GM12878 (cell line): Measurements from ENCODE around the gene NCAM2. TPM values are rescaled to one million over a fixed set of nuclear protein-coding genes. Genes with fewer than 3 reads are reported as not detected.

Experiments used
- ATAC-seq: fragments of 200-7000 bp; cut with Tn5 transposase; 3 replicates; pipeline ENCODE4 v1.9.1; 2020; ENCODE audit warnings: mild to moderate bottlenecking, moderate library complexity
- BruUV-seq: library from RNA; stranded (reverse); fragments of 400-500 nt; replicated peaks from 2 replicates; lab custom pipeline; 2021; lab: Mats Ljungman, UMichigan
- CTCF ChIA-PET: fragments of 300-600 bp; sonication (Branson Sonifier 250); formaldehyde crosslinking; extraction: SDS; loops from one replicate; lab custom pipeline; 2021; ENCODE audit warnings: inconsistent platforms; lab: Yijun Ruan, JAX
- POLR2A ChIA-PET: fragments of 350-600 bp; formaldehyde crosslinking; extraction: SDS; loops from one replicate; lab custom pipeline; 2021; ENCODE audit warnings: inconsistent platforms; lab: Charles Lee
- RAD21 ChIA-PET: fragments of 300-600 bp; sonication (Branson Sonifier 250); formaldehyde crosslinking; loops from one replicate; lab custom pipeline; 2023; ENCODE audit warnings: antibody characterized with exemption; ENCODE audit not compliant: unreplicated experiment; lab: Charles Lee
- SMC1A ChIA-PET: fragments of 300-600 bp; sonication (Branson Sonifier 250); formaldehyde crosslinking; loops from one replicate; lab custom pipeline; 2023; ENCODE audit not compliant: unreplicated experiment, uncharacterized antibody; lab: Charles Lee
- DNase-seq: peaks from one replicate; pipeline ENCODE4 v3.0.0-alpha.2; 2011; ENCODE audit warnings: low read depth, low spot score
- FAIRE-seq: peaks from 3 replicates; lab custom pipeline; 2011; peaks lifted over from hg19 to GRCh38; lab: Jason Lieb, UNC
- H2AFZ ChIP-seq: 2 replicates; pipeline ENCODE4 v1.6.0; 2011; ENCODE audit warnings: low read depth, low read length, control low read depth; ENCODE audit not compliant: control insufficient read depth
- H3K27ac ChIP-seq: 2 replicates; pipeline ENCODE4 v1.5.1; 2011; ENCODE audit warnings: control low read depth; ENCODE audit not compliant: control insufficient read depth, insufficient read depth
- H3K27me3 ChIP-seq, 2 experiments: replicated peaks in 1 of 2; 2 replicates each; pipeline versions ENCODE4 v1.6.0 to v1.6.1; 2011; ENCODE audit warnings: low read length in 1 of 2; ENCODE audit not compliant: control insufficient read depth in 2 of 2, insufficient read depth in 2 of 2
- H3K36me3 ChIP-seq, 2 experiments: 2 replicates each; pipeline ENCODE4 v1.5.1; 2011; ENCODE audit warnings: low read length in 1 of 2; ENCODE audit not compliant: control insufficient read depth in 2 of 2, insufficient read depth in 2 of 2
- H3K4me1 ChIP-seq: 2 replicates; pipeline ENCODE4 v1.6.1; 2011; ENCODE audit warnings: mild to moderate bottlenecking, low read length, moderate library complexity, mixed read lengths; ENCODE audit not compliant: control insufficient read depth, insufficient read depth
- H3K4me2 ChIP-seq: 2 replicates; pipeline ENCODE4 v1.6.0; 2011; ENCODE audit warnings: control low read depth; ENCODE audit not compliant: control insufficient read depth, insufficient read depth
- H3K4me3 ChIP-seq: fragments of 200-600 bp; sonication (generic); 2 replicates; pipeline ENCODE4 v1.5.1; 2016
- H3K79me2 ChIP-seq: 2 replicates; pipeline ENCODE4 v1.6.0; 2011; ENCODE audit warnings: low read length; ENCODE audit not compliant: control insufficient read depth, insufficient read depth
- H3K9ac ChIP-seq: 2 replicates; pipeline ENCODE4 v1.8.0; 2011; ENCODE audit warnings: low read length, control low read depth, mixed read lengths; ENCODE audit not compliant: control insufficient read depth, insufficient read depth
- H3K9me3 ChIP-seq: replicated peaks from 3 replicates; pipeline ENCODE4 v1.5.1; 2011; ENCODE audit warnings: mild to moderate bottlenecking, low read length; ENCODE audit not compliant: control insufficient read depth, insufficient read depth
- H4K20me1 ChIP-seq: 2 replicates; pipeline ENCODE4 v1.6.0; 2011; ENCODE audit not compliant: control insufficient read depth, insufficient read depth
- EED ChIP-seq: sonication (generic); IDR thresholded peaks from 2 replicates; pipeline ENCODE4 v1.6.1; 2016; ENCODE audit warnings: antibody characterized with exemption, low read depth
- IRF3 ChIP-seq: fragments of 450-650 bp; IDR thresholded peaks from 2 replicates; pipeline ENCODE4 v1.6.1; 2014; ENCODE audit warnings: mild to moderate bottlenecking
- MEF2A ChIP-seq: IDR thresholded peaks from 2 replicates; pipeline ENCODE4 v1.6.1; 2011; ENCODE audit warnings: low read depth, mild to moderate bottlenecking, low read length, moderate library complexity; ENCODE audit not compliant: insufficient read depth
- POLR2AphosphoS2 ChIP-seq: IDR thresholded peaks from 2 replicates; pipeline ENCODE4 v1.6.1; 2011; ENCODE audit warnings: low read depth, mild to moderate bottlenecking, low read length, improper control_type of control experiment, moderate library complexity
- WGBS: methylation state at CpG from one replicate; pipeline ENCODE4 v1.1.6; 2016; ENCODE audit warnings: low lambda C conversion rate; ENCODE audit not compliant: insufficient replicate concordance, insufficient coverage; ENCODE audit errors: missing lambda C conversion rate; 5-methylcytosine and 5-hydroxymethylcytosine counted together
- in situ Hi-C: fragments of 300-500 bp; cut with MboI; formaldehyde crosslinking; loops from 9 replicates; pipeline ENCODE4 v1.14.3; 2018; ENCODE audit warnings: mixed read lengths
- intact Hi-C: fragments of 100-400 bp; cut with micrococcal nuclease; formaldehyde crosslinking; loops from one replicate; pipeline ENCODE4 v1.14.2; 2022; ENCODE audit not compliant: unreplicated experiment
- polyA plus RNA-seq, 11 experiments: library from polyadenylated mRNA; depleted of rRNA in 4 of 11; unstranded in 6 of 11; stranded (reverse) in 5 of 11; fragments of >200 nt; fragmentation: Nextera tagmentation in 4 of 11; fragmentation: Illumina TruSeq in 1 of 11; extraction: Ambion mirVana in 4 of 11; extraction: Trizol in 1 of 11; gene quantifications; 1 replicate in 1 of 11; 2 replicates in 10 of 11; pipeline versions ENCODE4 v1.2.1 to v1.2.3, GENCODE V29; 2011 to 2016; ENCODE audit warnings: inconsistent platforms in 2 of 11, missing spikeins in 2 of 11, low read depth in 1 of 11
- total RNA-seq, 4 experiments: library from RNA; depleted of rRNA in 3 of 4; stranded (reverse); fragments of >200 nt in 3 of 4; fragmentation: Illumina TruSeq in 1 of 4; extraction: Trizol in 1 of 4; gene quantifications; 2 replicates each; pipeline versions ENCODE4 v1.2.1 to v1.2.3, GENCODE V29; 2013 to 2021

The NCAM2 gene
- total and polyA plus RNA-seq, 10 of the 15 experiments (the other 5 are each of a cell fraction or from before 2014, with no cell fraction given), result 0.23 to 0.27 TPM; not detected in 8

- SMC1A ChIA-PET, result no interaction called here
- Histone ChIP-seq H3K9me3 (no peaks in the 10 kb centered on the region), H3K27ac (no peak overlapping the region), H3K4me1 (no peaks in the 10 kb centered on the region), H4K20me1 (no peaks in the 10 kb centered on the region), H2AFZ (no peak overlapping the region), H3K4me3 (no peak overlapping the region), H3K4me2 (no peak overlapping the region), H3K27me3 (no peaks in the 10 kb centered on the region), H3K36me3 (no peaks in the 10 kb centered on the region), H3K9ac (no peak overlapping the region), H3K79me2 (no peaks in the 10 kb centered on the region)
- FAIRE-seq (no peak), ATAC-seq (no peak), DNase-seq (no peak)
- intact Hi-C loops (no loop called here), in situ Hi-C loops (no loop called here)
- POLR2A ChIA-PET, result no interaction called here
- TF ChIP-seq POLR2AphosphoS2, result no peak
- TF ChIP-seq EED, result no peak
- TF ChIP-seq MEF2A, result no peak
- CTCF ChIA-PET, result no interaction called here
- WGBS, result 16% methylated on average over 8 of the region's 8 CpGs
- BruUV-seq, result no TSS peak
- RAD21 ChIA-PET, result no interaction called here
Observed at GRCh38 chr21:21111309-21111920, 113.2 kb downstream of the NCAM2 start.

DNA sequence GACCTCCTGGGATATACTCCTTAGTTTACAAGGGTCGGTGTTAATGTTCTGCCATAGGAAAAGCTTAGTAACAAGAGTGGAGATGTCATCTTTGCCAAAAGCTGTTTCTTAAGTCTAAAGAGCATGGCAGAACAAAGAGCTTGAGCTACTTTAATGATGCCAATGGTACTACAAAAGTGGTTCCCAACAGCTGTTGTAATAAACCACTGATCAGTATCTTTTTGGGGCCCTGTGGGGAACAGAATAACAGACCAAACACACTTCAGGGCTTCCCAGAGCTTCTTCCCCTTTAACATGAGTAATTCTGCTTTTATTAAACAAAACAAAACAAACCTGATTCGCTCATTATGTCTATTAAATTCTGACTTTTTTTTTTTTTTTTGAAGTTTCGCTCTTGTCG is 116.3 kb downstream of the NCAM2 start:
- no peak for TF ChIP-seq IRF3
- ATAC-seq, result no peak
- no peak overlapping the region for H3K4me3 ChIP-seq
- H3K27me3 ChIP-seq, result no peaks in the 10 kb centered on the region
- WGBS, result 60% methylated on average over 4 of the region's 4 CpGs
- no peaks in the 10 kb centered on the region for H3K9me3 ChIP-seq
- intact Hi-C loops, result no loop called here
- no peak overlapping the region for H3K27ac ChIP-seq
- CTCF ChIA-PET, result no interaction called here
- H4K20me1 ChIP-seq, result no peaks in the 10 kb centered on the region
- no peak for FAIRE-seq
- RAD21 ChIA-PET, result no interaction called here
- no peak for DNase-seq
- no peak overlapping the region for H3K4me2 ChIP-seq
- H2AFZ ChIP-seq, result no peak overlapping the region
- H3K9ac ChIP-seq, result no peak overlapping the region
- H3K4me1 ChIP-seq, result no peaks in the 10 kb centered on the region
- SMC1A ChIA-PET, result interaction anchor here (1.0 kb wide), 1 partner anchor 112 kb away, joined by 3 read pairs; no protein-coding TSS in a partner anchor
- POLR2A ChIA-PET, result no interaction called here
- BruUV-seq, result no TSS peak
- no peaks in the 10 kb centered on the region for H3K36me3 ChIP-seq
- in situ Hi-C loops, result no loop called here
- no peaks in the 10 kb centered on the region for H3K79me2 ChIP-seq
